GM12878 (cell line): ENCODE results near the gene SEL1L. TPM values are rescaled to one million over a fixed set of nuclear protein-coding genes. Genes with fewer than 3 reads are reported as not detected.

Experiments
- ATAC-seq: fragments of 200-7000 bp; cut with Tn5 transposase; 3 replicates; pipeline ENCODE4 v1.9.1; 2020; ENCODE audit warnings: mild to moderate bottlenecking, moderate library complexity
- BruUV-seq: library from RNA; stranded (reverse); fragments of 400-500 nt; replicated peaks from 2 replicates; lab custom pipeline; 2021; lab: Mats Ljungman, UMichigan
- CTCF ChIA-PET: fragments of 300-600 bp; sonication (Branson Sonifier 250); formaldehyde crosslinking; extraction: SDS; loops from one replicate; lab custom pipeline; 2021; ENCODE audit warnings: inconsistent platforms; lab: Yijun Ruan, JAX
- POLR2A ChIA-PET: fragments of 350-600 bp; formaldehyde crosslinking; extraction: SDS; loops from one replicate; lab custom pipeline; 2021; ENCODE audit warnings: inconsistent platforms; lab: Charles Lee
- RAD21 ChIA-PET: fragments of 300-600 bp; sonication (Branson Sonifier 250); formaldehyde crosslinking; loops from one replicate; lab custom pipeline; 2023; ENCODE audit warnings: antibody characterized with exemption; ENCODE audit not compliant: unreplicated experiment; lab: Charles Lee
- SMC1A ChIA-PET: fragments of 300-600 bp; sonication (Branson Sonifier 250); formaldehyde crosslinking; loops from one replicate; lab custom pipeline; 2023; ENCODE audit not compliant: unreplicated experiment, uncharacterized antibody; lab: Charles Lee
- DNase-seq: peaks from one replicate; pipeline ENCODE4 v3.0.0-alpha.2; 2011; ENCODE audit warnings: low read depth, low spot score
- FAIRE-seq: peaks from 3 replicates; lab custom pipeline; 2011; peaks lifted over from hg19 to GRCh38; lab: Jason Lieb, UNC
- H2AFZ ChIP-seq: 2 replicates; pipeline ENCODE4 v1.6.0; 2011; ENCODE audit warnings: low read depth, low read length, control low read depth; ENCODE audit not compliant: control insufficient read depth
- H3K27ac ChIP-seq: 2 replicates; pipeline ENCODE4 v1.5.1; 2011; ENCODE audit warnings: control low read depth; ENCODE audit not compliant: control insufficient read depth, insufficient read depth
- H3K27me3 ChIP-seq, 2 experiments: replicated peaks in 1 of 2; 2 replicates each; pipeline versions ENCODE4 v1.6.0 to v1.6.1; 2011; ENCODE audit warnings: low read length in 1 of 2; ENCODE audit not compliant: control insufficient read depth in 2 of 2, insufficient read depth in 2 of 2
- H3K36me3 ChIP-seq, 2 experiments: 2 replicates each; pipeline ENCODE4 v1.5.1; 2011; ENCODE audit warnings: low read length in 1 of 2; ENCODE audit not compliant: control insufficient read depth in 2 of 2, insufficient read depth in 2 of 2
- H3K4me1 ChIP-seq: 2 replicates; pipeline ENCODE4 v1.6.1; 2011; ENCODE audit warnings: mild to moderate bottlenecking, low read length, moderate library complexity, mixed read lengths; ENCODE audit not compliant: control insufficient read depth, insufficient read depth
- H3K4me2 ChIP-seq: 2 replicates; pipeline ENCODE4 v1.6.0; 2011; ENCODE audit warnings: control low read depth; ENCODE audit not compliant: control insufficient read depth, insufficient read depth
- H3K4me3 ChIP-seq: fragments of 200-600 bp; sonication (generic); 2 replicates; pipeline ENCODE4 v1.5.1; 2016
- H3K79me2 ChIP-seq: 2 replicates; pipeline ENCODE4 v1.6.0; 2011; ENCODE audit warnings: low read length; ENCODE audit not compliant: control insufficient read depth, insufficient read depth
- H3K9ac ChIP-seq: 2 replicates; pipeline ENCODE4 v1.8.0; 2011; ENCODE audit warnings: low read length, control low read depth, mixed read lengths; ENCODE audit not compliant: control insufficient read depth, insufficient read depth
- H3K9me3 ChIP-seq: replicated peaks from 3 replicates; pipeline ENCODE4 v1.5.1; 2011; ENCODE audit warnings: mild to moderate bottlenecking, low read length; ENCODE audit not compliant: control insufficient read depth, insufficient read depth
- H4K20me1 ChIP-seq: 2 replicates; pipeline ENCODE4 v1.6.0; 2011; ENCODE audit not compliant: control insufficient read depth, insufficient read depth
- BRCA1 ChIP-seq: IDR thresholded peaks from 2 replicates; pipeline ENCODE4 v1.6.1; 2011; ENCODE audit warnings: low read depth, low read length, improper control_type of control experiment
- EGR1 ChIP-seq, 2 experiments: IDR thresholded peaks; 1 replicate in 1 of 2; 2 replicates in 1 of 2; pipeline ENCODE4 v1.6.1; 2011 to 2012; ENCODE audit warnings: low read depth in 2 of 2, low read length in 2 of 2, borderline replicate concordance in 1 of 2, mild to moderate bottlenecking in 1 of 2, moderate library complexity in 1 of 2
- GABPA ChIP-seq: IDR thresholded peaks from 2 replicates; pipeline ENCODE4 v1.6.1; 2014; ENCODE audit warnings: antibody characterized with exemption, low read depth, mild to moderate bottlenecking, inconsistent platforms
- MEF2B ChIP-seq: fragments of 450-650 bp; IDR thresholded peaks from 2 replicates; pipeline ENCODE4 v1.6.1; 2018; ENCODE audit warnings: mild to moderate bottlenecking, moderate library complexity; ENCODE audit not compliant: partially characterized antibody, poor library complexity, severe bottlenecking
- REST ChIP-seq: IDR thresholded peaks from 2 replicates; pipeline ENCODE4 v1.6.1; 2012; ENCODE audit warnings: mild to moderate bottlenecking, low read depth, low read length
- SREBF1 ChIP-seq: IDR thresholded peaks from 2 replicates; pipeline ENCODE4 v1.6.1; 2012; ENCODE audit warnings: mild to moderate bottlenecking, low read length
- ZBTB40 ChIP-seq: fragments of 450-650 bp; IDR thresholded peaks from 2 replicates; pipeline ENCODE4 v1.6.1; 2016; ENCODE audit warnings: mild to moderate bottlenecking, moderate library complexity, borderline replicate concordance
- ZNF592 ChIP-seq: fragments of 450-650 bp; IDR thresholded peaks from 2 replicates; pipeline ENCODE4 v1.6.1; 2017; ENCODE audit warnings: mild to moderate bottlenecking, moderate library complexity
- WGBS: methylation state at CpG from one replicate; pipeline ENCODE4 v1.1.6; 2016; ENCODE audit warnings: low lambda C conversion rate; ENCODE audit not compliant: insufficient replicate concordance, insufficient coverage; ENCODE audit errors: missing lambda C conversion rate; 5-methylcytosine and 5-hydroxymethylcytosine counted together
- in situ Hi-C: fragments of 300-500 bp; cut with MboI; formaldehyde crosslinking; loops from 9 replicates; pipeline ENCODE4 v1.14.3; 2018; ENCODE audit warnings: mixed read lengths
- intact Hi-C: fragments of 100-400 bp; cut with micrococcal nuclease; formaldehyde crosslinking; loops from one replicate; pipeline ENCODE4 v1.14.2; 2022; ENCODE audit not compliant: unreplicated experiment
- polyA plus RNA-seq, 11 experiments: library from polyadenylated mRNA; depleted of rRNA in 4 of 11; unstranded in 6 of 11; stranded (reverse) in 5 of 11; fragments of >200 nt; fragmentation: Nextera tagmentation in 4 of 11; fragmentation: Illumina TruSeq in 1 of 11; extraction: Ambion mirVana in 4 of 11; extraction: Trizol in 1 of 11; gene quantifications; 1 replicate in 1 of 11; 2 replicates in 10 of 11; pipeline versions ENCODE4 v1.2.1 to v1.2.3, GENCODE V29; 2011 to 2016; ENCODE audit warnings: inconsistent platforms in 2 of 11, missing spikeins in 2 of 11, low read depth in 1 of 11
- total RNA-seq, 4 experiments: library from RNA; depleted of rRNA in 3 of 4; stranded (reverse); fragments of >200 nt in 3 of 4; fragmentation: Illumina TruSeq in 1 of 4; extraction: Trizol in 1 of 4; gene quantifications; 2 replicates each; pipeline versions ENCODE4 v1.2.1 to v1.2.3, GENCODE V29; 2013 to 2021

SEL1L gene
- total and polyA plus RNA-seq, 10 of the 15 experiments (the other 5 are each of a cell fraction or from before 2014, with no cell fraction given): 13.4 to 57.2 (median 31.7) TPM

- no peaks in the 10 kb centered on the region for H3K27me3 ChIP-seq
- ChIA-PET CTCF (interaction anchor here (0.7 to 2.3 kb wide), 4 partner anchors 11 to 463 kb away, joined by 3 to 10 read pairs (median 4); no protein-coding TSS in a partner anchor), POLR2A (no interaction called here), SMC1A (no interaction called here), RAD21 (interaction anchor here (1.2 to 1.3 kb wide), 2 partner anchors 188 to 191 kb away, joined by 4 read pairs; no protein-coding TSS in a partner anchor)
- FAIRE-seq (no peak), ATAC-seq (no peak), DNase-seq (no peak)
- H2AFZ ChIP-seq: no peak overlapping the region
- H4K20me1 ChIP-seq: no peaks in the 10 kb centered on the region
- no peak overlapping the region for H3K4me3 ChIP-seq
- H3K36me3 ChIP-seq: no peaks in the 10 kb centered on the region
- H3K9me3 ChIP-seq: no peaks in the 10 kb centered on the region
- BruUV-seq: no TSS peak
- H3K4me1 ChIP-seq: peaks cover 4% of the 10 kb centered on the region
- intact Hi-C loops: loop anchor here (5.0 kb wide), 2 partner anchors 288 to 473 kb away; no protein-coding TSS in a partner anchor
- no peak overlapping the region for H3K4me2 ChIP-seq
- TF ChIP-seq GABPA: no peak
- no peak for TF ChIP-seq EGR1 (IDR thresholded peaks at IDR 0.05; ENCODE audit: borderline replicate concordance in 1 of 2, low read depth in 2 of 2, low read length in 2 of 2)
- no peak for TF ChIP-seq ZBTB40
- TF ChIP-seq MEF2B: no peak
- no peak for TF ChIP-seq ZNF592
- TF ChIP-seq REST: no peak
- no peak for TF ChIP-seq BRCA1
- TF ChIP-seq SREBF1: no peak
- H3K9ac ChIP-seq: no peak overlapping the region
- no peak overlapping the region for H3K27ac ChIP-seq
- no peaks in the 10 kb centered on the region for H3K79me2 ChIP-seq
- WGBS: 37% methylated on average over 4 of the region's 4 CpGs
- in situ Hi-C loops: no loop called here
Observed at GRCh38 chr14:81459912-81460311, 73.7 kb downstream of the SEL1L start.
